IPS-18c (cell line): ENCODE data around the gene CDC6.

ENCODE experiments used
- H3K4me3 ChIP-seq: 2 replicates; pipeline ENCODE4 v1.7.0; 2013; ENCODE audit warnings: low read depth, mild to moderate bottlenecking, low read length, moderate library complexity; ENCODE audit not compliant: insufficient read depth
- H3K9me3 ChIP-seq: one replicate; pipeline ENCODE4 v1.6.1; 2013; ENCODE audit warnings: mild to moderate bottlenecking, low read length, moderate library complexity; ENCODE audit not compliant: control insufficient read depth, insufficient read depth

CDC6 gene

DNA sequence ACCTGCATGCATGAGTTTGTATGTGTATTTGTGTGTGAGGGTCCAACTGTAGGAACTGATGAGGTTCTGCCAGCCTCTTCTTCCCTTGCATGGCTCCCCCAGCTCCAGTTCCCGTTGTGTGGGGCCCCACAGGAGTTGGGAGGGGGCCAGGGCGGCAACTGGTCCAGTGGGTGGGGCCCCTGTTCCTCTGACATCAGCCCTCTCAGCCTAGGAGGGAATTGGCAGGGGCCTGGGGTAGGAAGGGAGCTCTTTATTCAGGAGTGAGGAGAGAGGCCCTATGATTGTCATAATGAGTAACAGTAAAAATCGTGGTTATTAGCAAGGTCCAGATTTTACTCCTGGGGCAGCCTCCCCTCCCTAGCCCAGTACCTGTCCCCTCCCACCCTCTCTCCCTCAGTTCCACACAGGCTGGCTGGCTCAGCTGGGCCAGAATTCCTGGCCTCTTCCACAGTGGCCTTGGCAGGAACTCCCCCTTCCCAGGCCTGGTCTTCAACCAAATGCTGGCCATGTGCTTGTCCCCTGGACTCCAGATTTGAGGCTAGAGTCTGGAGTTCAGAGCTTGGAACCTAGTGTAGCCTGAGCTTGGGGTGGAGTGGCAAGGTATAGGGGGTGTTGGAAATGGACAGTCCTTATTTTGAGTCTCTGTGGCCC is 40.2 kb downstream of the CDC6 start:
- Histone ChIP-seq H3K9me3 (no peaks in the 10 kb centered on the region), H3K4me3 (no peak overlapping the region)

DNA sequence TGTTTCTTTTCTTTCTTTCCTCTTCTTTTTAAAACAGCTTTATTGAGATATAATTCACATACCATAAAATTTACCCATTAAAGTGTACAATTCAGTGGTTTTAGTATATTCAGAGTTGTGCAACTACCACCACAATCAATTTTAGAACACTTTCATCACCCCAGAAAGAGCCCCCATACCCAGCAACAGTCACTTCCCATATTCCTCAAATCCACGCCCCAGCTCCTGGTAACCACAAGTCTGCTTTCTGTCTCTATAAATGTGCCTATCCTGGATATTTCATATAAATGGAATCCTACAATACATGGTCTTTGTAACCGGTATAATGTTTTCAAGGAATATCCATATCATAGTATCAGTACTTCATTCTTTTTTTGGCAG is 40.7 kb downstream of the CDC6 start:
- H3K9me3 ChIP-seq = no peaks in the 10 kb centered on the region
- no peak overlapping the region for H3K4me3 ChIP-seq

DNA sequence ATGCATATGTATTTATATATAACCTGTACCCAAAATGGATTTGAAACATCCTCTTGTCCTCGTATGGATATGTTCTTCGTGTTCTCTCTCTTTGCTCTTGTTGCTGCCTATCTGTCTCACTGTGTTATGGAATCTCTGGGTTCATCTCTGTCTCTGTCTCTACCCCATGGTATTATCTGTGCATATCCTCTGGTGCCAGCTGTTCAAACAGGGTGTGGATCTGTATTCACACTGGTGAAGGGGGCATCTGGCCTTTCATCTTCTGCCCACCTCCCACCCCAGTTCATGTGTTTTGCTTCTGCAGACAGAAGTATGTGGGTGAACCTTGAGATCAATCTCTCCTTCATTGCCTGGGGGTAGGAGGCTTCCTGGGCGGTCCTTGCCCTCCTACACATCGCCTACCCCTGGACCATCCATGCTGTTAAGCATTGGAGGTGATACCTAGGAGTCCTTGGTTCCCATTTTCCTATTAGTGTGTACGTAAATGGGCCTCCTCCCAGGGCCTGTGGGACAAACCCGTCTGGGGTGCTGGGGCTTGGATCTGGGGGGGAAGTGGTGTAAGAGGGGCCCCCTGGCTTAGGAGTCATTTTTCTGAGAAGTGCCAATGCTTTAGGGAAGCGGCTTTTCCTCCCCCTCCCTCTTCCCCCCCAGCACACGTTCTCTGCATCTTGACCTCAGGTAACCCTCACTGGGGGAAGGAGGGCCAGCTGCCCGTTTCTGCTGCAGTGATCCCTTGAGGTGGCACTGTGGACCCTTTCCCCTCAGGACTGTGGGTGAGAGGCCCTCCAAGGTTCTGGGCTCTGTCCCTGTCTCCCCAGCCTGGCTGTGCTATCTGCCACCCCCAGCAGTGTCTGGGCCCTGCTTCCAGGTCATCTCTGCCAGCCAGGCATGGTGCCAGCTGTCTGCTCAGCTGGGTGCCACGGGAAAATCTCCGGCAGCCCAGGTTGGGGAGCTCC is 42.4 kb downstream of the CDC6 start:
- Histone ChIP-seq H3K9me3 (no peaks in the 10 kb centered on the region), H3K4me3 (no peak overlapping the region)

DNA sequence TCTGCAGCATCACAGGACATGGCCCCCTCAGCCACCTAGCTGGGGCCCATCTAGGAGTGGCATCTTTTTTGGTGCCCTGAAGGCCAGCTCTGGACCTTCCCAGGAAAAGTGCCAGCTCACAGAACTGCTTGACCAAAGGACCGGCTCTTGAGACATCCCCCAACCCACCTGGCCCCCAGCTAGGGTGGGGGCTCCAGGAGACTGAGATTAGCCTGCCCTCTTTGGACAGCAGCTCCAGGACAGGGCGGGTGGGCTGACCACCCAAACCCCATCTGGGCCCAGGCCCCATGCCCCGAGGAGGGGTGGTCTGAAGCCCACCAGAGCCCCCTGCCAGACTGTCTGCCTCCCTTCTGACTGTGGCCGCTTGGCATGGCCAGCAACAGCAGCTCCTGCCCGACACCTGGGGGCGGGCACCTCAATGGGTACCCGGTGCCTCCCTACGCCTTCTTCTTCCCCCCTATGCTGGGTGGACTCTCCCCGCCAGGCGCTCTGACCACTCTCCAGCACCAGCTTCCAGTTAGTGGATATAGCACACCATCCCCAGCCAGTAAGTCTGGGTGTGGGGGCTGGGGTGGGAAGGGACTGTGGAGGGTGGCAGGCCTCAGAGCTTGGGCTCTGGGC is 43.3 kb downstream of the CDC6 start:
- Histone ChIP-seq H3K9me3 (no peaks in the 10 kb centered on the region), H3K4me3 (no peak overlapping the region)

DNA sequence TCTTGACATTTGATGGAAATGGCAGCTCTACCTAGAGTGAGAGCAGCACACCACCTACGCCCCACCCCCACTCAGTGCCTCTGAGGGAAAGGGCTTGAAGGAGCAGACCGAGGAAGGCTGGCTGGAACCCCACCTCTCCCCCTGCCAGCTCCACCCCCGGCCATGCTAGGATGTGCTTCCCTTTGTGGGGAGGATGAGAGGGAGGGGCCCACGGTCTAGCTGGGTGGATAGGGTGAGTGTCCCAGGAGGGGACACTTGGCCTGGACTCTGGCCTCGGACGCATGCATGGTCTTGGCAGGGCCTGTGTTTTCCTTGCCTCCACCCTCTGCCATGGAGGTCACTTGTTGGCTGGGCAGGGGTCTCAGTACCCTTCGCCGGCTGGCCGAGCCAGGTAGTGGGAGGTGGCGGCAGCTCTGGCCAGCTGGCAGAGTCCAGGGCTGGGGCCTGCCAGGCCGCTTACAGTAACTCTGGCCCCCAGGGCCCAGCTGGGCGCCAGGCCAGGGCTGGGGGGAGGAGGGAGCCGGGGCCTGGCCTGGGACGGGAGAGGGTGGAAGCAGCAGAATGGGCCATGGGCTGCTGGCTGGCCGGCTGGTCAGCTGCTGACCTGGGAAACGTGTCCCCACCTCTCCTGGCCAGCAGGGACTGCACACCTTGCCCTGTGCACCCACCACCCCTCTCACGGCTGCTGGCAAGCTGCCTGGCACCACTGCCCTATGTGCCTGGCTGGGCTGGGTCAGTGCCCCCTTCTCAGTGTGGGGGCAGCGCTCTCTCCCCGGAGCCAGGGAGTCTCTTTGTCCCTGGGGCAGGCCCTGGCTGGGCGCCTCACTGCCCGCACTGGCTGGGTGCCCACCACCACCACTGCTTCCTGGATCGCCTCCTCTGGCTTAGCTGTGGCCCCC is 44.3 kb downstream of the CDC6 start:
- H3K4me3 ChIP-seq = no peak overlapping the region
- no peaks in the 10 kb centered on the region for H3K9me3 ChIP-seq

DNA sequence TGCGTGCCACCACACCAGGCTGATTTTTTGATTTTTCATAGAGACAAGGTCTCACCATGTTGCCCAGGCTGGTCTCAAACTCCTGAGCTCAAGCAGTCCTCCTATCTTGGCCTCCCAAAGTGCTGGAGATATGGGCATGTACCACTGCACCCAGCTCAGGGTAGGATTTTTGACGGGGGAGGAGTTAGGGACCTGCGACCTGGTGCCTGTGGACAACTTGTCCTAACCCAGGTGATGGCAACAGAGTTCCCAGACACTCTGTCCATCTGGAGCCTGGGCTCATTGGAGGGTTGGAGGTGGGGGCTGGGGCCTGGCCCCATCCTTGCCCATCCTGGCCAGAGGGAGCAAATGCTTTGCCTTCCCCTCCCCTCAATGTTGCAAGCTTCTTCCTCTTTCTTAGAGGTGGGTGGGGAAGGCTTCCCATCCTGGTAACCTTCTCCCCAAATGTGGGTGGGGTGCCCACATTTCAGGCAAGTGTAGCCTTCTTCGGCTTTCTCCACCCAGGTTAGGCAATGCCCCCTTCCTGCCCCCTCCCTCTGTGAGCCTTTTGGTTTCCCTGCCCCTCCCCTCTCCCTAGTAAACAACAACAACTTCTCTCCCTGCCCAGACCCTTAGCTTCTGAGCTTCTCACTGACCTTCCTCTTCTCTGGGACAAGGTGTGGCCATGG is 46.2 kb downstream of the CDC6 start:
- no peak overlapping the region for H3K4me3 ChIP-seq
- H3K9me3 ChIP-seq = no peaks in the 10 kb centered on the region

DNA sequence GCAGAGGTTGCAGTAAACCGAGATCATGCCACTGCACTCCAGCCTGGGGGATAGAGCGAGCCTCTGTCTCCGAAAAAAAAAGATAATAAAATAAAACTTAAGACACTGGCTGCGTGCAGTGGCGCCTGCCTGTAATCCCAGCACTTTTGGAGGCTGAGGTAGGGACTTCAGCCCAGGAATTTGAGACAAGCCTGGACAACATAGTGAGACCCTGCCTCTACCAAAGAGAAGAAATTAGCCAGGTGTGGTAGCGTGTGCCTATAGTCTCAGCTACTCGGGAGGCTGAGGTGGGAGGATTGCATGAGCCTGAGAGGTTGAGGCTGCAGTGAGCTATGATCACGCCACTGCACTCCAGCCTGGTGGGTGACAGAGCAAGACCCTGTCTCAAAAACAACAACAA is 47.9 kb downstream of the CDC6 start:
- no peaks in the 10 kb centered on the region for H3K9me3 ChIP-seq
- no peak overlapping the region for H3K4me3 ChIP-seq

DNA sequence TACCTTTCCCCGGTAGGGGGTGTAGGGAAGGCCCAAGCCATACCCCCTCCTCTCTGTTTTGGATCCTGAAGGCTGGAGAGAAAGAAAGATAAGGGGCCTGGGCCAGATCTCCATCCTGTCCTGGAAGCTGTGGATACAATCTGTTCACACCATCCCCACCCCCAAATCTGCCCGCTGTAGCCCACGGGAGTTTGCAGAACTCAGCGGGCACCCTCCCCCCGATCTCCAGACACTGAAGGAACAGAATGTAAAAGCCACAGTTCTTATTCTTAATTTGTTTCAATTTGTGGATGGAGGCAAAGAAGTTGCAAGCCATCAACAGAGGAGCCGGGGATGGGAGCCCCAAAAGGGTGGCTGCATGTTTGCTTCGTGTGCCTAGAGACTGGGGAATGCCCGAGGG is 49.7 kb downstream of the CDC6 start:
- H3K9me3 ChIP-seq = no peaks in the 10 kb centered on the region
- H3K4me3 ChIP-seq = no peak overlapping the region

DNA sequence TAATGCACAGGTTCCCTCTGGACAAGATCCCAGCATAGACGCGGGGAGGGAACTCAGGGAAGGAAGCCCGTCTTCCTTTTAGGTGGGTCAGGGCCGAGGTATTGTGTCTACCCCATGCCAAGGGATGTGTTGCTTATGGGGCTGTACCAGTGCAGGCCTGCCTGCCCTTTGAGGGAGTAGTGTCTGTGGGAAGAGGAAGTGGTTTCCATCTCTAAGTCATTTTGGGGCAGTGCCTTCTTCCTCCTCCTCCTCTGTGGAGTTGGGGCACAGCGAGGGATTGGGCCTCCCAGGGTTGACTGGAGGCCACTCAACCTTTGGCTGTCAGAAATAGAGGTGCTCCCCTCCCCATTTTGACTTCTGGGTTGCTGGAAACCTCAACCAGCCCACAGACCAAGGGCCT is 50.4 kb downstream of the CDC6 start:
- Histone ChIP-seq H3K9me3 (no peaks in the 10 kb centered on the region), H3K4me3 (no peak overlapping the region)

DNA sequence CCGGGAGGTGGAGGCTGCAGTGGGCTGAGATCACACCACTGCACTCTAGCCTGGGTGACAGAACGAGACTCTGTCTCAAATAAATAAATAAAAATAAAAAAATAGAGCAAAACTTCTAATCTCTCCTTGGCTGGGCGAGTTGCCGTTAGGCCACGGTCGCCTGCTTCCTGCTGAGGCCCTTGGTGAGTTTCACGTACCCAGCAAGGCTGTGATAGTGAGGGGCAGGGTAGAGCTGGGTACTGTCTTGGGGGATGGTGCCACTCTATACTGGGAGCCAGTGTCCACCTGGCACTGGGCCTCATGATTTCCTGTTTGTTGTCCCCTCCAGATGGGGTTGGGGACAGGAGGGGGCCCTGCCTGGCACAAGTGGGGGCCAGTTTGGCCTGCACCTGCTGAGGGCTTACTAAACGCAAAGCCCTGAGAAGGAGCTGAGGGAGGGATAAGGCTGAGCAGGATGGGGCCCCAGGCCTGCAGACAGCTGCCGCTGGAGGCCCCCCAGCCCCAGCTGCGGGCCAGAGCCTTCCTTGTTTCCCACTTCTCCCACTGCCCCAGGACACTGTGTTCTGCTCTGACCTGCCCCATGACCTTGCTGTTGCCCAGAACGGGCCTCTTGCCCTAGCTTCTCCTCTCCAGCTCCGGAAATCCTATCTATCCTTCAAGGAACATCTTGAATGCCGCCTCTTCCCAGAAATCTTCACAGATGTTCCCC is 51.4 kb downstream of the CDC6 start:
- Histone ChIP-seq H3K4me3 (no peak overlapping the region), H3K9me3 (no peaks in the 10 kb centered on the region)

DNA sequence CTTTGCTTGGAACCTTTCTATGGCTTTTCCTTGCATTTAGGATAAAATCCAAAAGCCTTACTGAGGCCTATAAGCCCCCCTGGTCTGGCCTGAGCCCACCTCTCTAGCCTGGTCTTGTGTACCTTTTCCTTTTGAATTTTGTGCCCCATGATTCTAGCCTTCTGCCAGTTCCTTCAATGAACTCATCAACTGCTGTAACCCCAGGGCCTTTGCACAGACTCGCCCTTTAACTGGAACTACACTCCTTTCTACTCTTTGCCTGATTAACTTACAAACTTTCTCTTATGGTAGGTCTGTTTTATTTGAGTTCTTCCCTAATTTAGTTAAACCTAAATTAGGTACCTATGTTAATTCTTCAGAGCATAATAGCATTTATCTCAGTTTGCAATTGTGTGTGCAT is 52.6 kb downstream of the CDC6 start:
- Histone ChIP-seq H3K9me3 (no peaks in the 10 kb centered on the region), H3K4me3 (no peak overlapping the region)

DNA sequence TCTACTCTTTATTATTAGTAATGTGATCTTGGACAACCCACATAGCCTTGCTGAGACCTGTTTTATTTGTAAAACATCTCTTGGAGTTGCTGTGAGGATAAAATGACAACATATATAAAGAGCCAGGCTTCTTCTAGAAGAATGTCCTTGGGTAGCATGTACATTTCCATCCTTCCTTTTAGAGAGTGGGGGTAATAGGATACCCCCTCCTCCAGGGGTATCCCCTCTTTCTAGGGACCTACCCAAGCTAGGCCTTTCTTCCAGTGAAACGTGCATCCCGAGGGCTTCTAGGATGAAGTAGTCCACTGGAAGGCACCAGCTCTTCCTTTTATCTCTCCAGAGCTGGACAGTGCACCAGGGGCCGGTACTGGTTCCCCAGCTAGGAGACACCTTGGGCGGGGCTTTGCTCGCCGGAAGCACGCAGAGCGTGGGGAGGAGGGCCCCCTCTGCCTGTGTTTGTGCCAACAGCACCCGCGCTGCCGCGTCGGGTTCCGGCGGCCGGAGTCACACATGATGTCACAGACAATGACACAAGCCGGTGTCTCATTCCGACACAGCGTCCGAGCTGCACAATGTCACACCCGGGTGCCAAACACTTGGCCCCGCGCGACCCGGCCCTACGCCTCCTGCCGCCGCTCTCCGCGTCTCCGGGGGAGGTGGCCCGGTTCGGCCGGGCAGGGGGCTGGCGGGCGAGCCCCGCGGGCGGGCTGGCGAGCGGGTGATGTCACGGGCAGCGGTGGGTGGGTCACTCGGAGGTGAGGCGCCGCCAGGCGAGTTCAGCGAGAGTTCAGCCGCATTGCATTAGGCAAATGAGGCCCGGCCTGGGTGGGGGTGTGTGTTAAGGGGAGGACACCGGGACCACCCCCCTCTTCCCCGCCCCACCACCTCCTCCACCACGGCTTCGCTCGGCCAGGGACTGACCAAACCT is 53.5 kb downstream of the CDC6 start:
- no peaks in the 10 kb centered on the region for H3K9me3 ChIP-seq
- peak overlapping the region; percentile 74 for H3K4me3 ChIP-seq

DNA sequence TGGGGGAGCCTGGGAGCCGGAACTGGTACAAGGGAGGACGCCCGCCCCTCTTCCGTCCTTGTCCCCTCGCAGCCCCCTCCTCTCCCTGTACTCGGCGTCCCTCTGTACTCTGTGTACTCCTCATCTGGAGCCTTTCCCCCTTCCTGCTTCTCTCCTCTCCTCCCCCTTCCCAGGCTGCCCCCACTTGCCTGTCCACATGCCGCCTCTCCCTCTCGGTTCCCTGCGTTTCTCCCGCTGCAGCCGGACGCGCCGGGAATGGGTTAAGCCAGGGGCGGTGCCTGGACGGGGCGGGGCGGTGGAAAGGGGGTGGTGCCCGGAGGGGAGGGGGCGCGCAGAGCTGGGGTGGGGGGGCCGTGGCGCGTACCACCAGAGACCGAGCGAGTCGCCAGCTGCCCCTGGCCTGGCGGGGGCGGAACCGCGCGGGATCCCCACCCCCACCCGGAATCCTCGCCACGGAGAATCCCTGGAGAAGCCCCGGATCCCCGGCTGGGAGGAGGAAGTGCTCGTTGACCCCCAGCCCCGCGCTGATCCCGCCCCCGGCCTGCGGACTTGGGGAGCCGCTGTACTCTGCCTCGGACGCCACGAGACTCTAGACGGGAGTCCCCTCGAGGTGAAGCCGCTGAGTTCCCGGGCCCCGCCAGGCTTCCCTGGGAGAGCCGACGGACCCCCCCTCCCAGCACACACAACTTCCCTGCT is 54.3 kb downstream of the CDC6 start:
- peak overlapping the region; percentile 74 for H3K4me3 ChIP-seq
- no peaks in the 10 kb centered on the region for H3K9me3 ChIP-seq

DNA sequence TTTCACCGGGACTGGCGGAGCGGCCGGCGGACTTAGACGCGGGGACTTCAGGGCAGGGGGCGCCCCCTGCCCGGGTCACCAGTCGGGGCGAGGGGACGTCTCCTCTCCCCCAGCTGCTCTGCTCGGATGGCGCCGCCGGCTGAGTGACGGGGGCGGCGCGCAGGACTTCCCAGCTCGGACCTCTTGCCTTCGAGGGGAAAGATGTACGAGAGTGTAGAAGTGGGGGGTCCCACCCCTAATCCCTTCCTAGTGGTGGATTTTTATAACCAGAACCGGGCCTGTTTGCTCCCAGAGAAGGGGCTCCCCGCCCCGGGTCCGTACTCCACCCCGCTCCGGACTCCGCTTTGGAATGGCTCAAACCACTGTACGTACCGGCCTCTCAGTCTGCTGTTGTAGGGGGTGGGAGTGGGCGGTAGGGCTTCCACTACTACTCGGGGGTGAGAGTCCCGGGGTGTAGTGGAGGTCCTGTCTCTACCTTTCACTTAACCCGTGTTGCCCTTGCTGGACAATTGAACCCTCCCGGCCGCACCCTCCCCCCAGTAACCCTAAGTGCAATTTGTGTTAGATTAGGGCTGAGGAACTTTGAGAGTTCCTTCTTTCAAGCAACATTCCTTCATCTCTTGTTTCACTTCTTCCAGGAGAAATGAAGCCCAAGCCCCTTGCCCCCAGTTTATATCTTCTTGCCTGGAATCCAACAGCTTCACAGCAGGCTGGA is 55.0 kb downstream of the CDC6 start:
- Histone ChIP-seq H3K4me3 (peak overlapping the region; percentile 74), H3K9me3 (no peaks in the 10 kb centered on the region)
